Measurements from ENCODE around the gene GPR173. TPM values are rescaled to one million over a fixed set of nuclear protein-coding genes. Genes with fewer than 3 reads are reported as not detected.

The GPR173 gene, protein sequence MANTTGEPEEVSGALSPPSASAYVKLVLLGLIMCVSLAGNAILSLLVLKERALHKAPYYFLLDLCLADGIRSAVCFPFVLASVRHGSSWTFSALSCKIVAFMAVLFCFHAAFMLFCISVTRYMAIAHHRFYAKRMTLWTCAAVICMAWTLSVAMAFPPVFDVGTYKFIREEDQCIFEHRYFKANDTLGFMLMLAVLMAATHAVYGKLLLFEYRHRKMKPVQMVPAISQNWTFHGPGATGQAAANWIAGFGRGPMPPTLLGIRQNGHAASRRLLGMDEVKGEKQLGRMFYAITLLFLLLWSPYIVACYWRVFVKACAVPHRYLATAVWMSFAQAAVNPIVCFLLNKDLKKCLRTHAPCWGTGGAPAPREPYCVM
- total RNA-seq, result 4.8 TPM

DNA sequence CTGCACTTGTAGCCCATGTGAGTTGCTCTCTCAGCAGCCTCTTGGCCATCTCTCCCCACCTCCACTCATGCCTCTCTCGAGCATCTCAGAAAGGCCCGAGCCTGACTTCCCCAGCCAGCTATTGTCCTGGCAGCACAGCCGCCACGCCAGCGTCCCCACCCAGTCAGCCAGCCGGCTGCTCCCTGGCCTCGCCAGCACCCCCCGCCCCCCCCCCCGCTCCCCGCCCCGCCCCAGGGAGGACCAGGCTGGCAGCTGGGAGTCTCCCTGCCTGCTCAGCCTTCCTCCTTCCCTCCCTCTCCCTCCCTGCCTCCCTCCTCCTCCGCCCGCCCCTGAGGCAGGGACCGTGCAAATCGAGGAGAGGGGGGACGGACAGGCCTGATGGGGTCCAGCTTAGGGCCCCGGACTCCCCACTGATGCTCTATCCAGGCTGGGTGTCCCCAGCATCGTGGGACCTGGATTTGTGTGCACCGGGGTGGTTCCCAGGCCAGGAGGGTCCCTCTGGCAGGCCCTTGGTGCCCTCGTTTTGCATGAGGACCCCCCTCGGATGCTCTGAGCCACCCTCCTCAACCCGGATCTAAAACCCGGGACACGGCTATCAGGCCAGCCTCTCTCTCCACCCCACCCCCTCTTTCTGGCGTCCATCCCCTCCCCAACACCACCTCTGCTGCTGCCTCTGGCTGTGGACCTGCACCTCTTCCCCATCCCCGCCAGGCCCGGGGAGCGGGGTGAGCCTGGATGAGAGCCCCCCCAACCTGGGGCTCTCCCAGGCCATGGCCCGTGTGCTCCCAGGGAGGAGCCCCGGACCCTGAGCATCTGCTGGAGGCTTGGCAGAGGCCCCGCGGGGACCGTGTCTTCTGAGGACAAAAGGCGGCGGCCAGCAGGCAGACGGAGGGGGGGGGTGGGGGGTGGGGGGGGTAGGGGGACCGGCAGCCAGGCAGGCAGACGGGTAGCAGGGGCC is at the start of gene GPR173:
Gene GPR173 (plus strand): TSS at position 621 of the 958 bp plus-strand sequence. CDS start 27,833 bp downstream, outside the sequence.
- DNase-seq, result peak; percentile 47

DNA sequence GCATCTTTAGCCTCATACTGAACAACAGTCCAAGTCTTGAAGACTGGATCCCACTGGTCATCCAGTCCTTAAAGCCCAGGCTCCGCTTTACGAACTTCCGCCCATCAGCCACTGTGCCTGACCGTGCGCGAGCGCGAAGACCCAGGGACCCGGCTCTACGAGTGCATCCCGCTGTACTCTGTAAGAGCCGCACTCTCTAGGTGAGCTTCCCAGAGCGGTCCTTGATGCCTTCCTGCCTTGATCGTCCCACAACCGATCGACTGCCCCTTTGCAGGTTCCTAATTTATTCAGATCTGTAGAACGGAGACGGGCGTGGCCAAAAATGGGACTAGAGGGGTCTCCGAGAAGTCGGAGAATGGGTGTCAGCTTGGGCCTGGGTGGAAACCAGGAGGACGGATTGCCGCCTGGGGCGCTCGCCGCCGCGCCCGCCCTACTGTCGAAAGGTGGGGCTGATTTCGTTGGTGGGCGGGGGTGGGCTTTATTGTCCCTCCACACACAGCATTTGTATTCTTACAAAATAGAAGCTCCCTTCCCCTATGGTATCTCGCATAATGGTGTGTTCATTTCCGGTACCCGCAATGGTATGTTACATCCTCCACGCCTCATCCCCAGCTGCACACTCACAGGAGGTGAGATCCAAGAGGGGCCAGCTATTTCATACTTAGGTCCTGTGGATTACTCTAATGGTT is 48.0 kb upstream of the GPR173 start:
- no peak for DNase-seq

DNA sequence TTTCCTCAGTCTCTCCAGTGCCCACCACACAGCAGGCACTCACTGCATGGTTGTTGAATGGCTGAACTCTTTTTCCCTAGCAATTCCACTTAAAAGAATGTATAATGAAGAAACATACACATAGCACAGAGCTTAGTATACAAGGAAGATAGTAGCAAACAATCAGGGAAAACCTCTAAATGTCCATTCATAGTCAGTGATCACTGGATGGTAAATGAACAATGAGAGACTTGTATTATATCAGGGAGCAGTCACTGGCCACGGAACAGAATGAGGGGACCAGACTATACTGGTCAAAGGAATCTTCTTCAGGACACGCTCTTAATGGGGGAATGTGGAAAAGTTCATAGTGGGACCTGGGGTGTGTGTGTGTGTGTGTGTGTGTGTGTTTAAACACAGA is 46.6 kb upstream of the GPR173 start:
- no peak for DNase-seq

DNA sequence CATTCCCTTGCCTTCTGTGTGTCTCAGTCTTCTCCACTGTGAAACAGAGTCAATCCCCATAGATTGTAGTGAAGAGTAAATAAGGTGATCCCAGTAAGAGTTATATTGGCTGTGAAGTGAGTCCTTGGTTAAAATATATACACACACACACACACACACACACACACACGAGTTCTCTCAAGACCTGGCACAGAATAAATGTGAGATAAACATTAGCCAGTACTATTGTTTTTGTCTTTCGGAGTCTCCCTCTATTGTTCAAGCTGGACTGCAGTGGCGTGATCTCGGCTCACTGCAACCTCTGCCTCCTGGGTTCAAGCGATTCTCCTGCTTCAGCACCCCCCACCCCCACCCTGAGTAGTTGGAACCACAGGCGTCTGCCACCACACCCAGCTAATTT is 45.5 kb upstream of the GPR173 start:
- DNase-seq, result no peak

DNA sequence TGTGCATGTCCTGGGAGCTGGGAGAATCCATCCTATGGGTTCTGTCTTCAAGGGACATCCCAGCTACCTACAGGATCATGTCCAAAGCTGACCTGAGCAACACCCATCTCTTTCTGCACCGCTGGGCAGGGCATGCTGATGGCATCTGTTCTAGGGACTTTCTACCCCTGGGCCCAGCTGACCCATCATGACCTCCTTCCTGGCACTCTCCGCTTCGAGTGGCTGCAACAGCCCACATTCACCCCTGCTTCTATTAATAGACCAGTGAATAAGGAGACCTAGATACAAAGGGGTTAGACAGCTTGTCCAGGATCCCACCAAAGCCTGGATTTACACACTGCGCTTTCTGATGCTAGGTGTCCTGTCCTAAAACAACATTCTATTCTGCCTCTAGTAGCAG is 44.6 kb upstream of the GPR173 start:
- DNase-seq, result no peak

DNA sequence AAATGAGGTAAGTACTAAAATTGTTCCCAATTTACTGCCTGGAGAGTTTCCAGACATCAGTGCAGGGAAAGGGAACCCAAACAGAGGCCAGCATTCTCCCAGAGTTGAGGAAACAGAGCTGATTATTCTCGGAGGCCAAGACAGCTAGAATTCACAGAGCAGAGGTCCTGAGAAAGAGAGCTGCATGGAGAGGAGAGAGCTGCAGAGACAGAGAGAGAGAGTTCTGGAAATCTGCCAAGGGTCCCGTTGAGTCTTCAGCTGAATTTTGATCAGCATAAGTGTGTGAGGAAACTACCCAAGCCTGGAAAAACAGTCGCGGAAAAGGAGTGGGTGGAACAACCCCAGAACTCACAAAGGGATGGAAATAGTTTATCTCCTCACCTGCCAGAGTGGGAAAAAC is 43.8 kb upstream of the GPR173 start:
- no peak for DNase-seq

DNA sequence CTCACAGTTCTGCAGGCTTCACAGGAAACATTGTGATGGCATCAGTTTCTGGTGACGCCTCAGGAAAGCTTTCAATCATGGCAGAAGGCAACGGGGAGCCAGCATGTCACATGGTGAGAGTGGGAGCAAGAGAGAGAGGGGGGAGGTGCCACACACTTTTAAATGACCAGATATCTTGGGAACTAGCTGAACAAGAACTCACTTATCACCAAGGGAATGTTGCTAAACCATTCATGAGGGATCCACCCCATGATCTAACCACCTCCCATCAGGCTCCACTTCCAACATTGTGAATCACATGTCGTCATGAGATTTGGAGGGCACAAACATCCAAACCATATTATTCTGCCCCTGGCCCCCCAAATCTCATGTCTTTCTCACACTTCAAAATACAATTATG is 43.3 kb upstream of the GPR173 start:
- DNase-seq, result no peak

DNA sequence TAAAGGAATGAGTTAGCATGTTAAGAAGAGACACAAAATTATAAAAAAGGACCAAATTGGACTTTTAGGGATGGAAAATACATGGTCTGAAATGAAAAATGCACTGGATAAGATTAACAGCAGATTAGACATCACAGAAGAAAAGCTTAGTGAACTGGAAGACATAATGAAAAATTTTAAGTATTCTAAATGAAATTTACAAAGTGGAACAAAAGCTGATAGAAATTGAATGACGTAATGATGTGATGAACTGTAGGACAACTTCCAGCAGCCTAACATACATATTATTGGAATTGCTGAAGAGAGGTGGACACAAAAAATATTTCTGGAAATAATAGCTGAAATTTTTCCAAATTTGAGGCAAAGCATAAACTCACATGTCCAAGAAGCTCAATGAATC is 39.6 kb upstream of the GPR173 start:
- no peak for DNase-seq

DNA sequence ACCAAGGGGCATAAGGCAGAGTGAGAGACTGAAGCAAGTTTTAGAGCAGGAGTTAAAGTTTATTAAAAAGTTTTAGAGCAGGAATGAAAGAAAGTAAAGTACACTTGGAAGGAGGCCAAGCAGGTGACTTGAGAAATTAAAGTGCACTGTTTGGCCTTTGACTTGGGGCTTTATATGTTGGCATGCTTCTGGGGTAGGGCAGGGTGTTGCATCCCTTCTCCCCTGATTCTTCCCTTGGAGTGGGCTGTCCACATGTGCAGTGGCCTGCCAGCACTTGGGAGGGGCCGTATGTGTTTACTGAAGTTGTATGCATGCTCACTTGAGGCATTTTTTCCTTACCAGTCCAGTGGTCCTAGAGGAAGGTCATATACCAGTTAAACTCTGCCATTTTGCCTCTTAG is 35.3 kb upstream of the GPR173 start:
- no peak for DNase-seq

DNA sequence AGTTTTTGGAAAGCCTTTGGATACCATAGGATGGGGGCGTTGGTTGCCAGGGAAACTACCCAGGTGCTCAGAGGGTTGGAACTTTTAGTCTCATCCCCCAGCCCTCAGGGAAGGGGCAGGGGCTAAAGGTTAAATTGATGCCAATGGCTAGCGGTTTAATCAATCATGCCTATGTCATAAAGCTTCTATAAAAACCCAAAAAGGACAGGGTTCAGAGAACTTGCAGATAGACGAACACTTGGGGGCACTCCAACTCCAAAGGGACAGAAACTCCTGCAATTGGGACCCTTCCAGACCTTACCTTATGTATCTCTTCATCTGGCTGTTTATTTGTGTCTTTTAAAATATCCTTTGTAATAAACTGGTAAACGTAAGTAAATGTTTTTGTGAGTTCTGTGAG is 30.0 kb upstream of the GPR173 start:
- DNase-seq, result no peak

DNA sequence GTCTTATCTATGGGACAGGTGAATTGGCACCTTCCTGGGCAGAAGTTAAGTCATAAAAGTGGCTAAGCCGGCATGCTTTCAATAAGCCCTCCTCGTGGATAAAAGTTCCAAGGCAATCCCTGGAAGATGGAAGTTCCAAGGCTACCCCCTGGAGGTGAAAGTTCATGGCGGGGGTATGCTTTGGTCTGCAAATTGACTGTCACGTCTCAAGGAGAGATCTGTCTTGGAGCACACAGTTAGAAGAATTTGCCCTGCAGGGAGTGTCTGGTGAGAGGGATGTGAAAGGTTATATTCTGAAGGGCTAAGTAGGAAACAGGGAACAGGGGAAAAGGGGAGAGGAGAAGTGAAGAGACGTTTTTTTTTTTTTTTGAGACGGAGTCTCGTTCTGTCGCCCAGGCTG is 26.2 kb upstream of the GPR173 start:
- no peak for DNase-seq

DNA sequence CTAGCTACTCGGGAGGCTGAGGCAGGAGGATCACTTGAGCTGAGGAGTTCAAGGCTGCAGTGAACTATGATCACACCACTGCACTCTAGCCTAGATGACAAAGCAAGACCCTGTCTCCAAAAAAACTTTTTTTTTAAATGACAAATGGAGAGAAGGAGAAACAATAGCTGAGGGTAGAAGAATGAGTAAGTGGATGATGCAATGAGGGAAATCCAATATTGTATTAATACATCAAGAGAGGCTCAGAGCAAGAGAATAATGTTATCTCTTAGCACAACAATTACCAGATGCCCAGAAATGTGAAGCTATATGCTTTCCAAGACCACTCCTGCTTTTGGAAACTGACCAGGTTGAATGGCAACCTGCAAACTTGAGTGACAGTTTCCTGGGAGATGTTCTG is 19.9 kb upstream of the GPR173 start:
- no peak for DNase-seq

DNA sequence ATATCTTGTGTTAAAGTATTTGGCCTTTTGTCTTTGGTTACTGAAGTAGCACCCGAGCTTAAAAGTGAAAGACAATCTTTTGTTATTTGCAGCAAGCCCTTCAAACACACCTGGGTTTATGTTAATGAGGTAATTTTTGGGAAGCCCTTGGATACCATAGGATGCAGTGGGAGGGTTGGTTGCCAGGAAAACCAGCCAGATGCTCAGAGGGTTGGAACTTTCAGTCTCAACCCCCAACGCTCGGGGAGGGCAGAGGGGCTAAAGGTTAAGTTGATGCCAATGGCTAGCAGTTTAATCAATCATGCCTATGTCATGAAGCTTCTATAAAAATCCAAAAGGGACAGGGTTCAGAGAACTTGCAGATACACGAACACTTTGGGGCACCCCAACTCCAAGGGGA is 17.2 kb upstream of the GPR173 start:
- no peak for DNase-seq

DNA sequence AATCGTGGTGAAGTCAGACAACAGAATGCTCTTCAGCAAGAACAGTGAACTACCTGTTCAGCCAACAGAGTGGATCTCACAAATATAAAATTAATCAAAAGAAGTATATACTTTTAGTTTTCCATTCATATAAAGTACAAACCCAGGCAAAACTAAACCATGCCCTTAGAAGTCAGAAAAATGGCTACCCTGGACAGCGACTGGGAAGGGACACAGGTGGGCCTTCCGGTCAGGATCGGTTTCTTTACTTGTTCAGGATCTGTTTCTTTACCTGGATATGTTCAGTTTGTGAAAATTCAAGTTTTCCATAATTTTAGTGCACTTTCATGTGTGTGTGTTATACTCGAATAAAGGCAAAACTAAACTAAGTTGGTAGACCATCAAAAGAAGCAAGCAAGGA is 12.4 kb upstream of the GPR173 start:
- DNase-seq, result no peak

DNA sequence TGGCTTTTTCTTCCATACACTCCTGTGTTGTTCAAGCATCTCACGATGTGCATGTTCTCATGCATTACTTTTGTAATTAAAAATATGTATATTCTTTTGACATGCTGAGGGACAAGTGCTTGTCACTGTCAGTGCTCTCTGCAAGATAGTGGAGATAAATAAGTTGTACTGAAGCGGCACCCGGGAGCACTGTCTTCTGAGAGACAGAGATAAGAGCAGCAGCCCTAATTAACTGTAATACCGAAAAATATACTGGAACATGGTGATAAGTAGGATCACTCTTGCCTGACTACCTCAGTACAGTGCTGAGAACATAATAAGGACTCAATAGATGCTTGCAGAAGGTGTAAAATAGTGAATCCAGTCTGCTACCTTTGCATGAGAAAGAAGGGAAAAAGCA is 9.4 kb upstream of the GPR173 start:
- DNase-seq, result no peak

DNA sequence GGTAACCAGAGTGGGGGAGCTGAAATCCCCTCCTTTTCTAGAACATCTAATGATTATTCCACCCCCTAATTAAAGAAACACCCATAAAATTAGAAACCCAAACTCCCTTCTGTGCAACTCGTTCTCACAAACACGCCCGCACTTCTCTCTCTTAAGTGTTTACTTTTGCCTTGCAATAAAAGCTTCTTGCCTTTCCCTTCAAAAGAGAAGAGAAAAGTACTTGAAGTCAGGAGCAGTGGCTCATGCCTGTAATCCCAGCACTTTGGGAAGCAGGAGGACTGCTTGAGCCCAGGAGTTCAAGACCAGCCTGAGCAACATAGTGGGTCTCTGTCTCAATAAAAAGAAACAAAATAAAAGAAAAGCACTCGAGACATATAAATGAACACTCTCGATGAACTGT is 3.6 kb upstream of the GPR173 start:
- DNase-seq, result no peak

DNA sequence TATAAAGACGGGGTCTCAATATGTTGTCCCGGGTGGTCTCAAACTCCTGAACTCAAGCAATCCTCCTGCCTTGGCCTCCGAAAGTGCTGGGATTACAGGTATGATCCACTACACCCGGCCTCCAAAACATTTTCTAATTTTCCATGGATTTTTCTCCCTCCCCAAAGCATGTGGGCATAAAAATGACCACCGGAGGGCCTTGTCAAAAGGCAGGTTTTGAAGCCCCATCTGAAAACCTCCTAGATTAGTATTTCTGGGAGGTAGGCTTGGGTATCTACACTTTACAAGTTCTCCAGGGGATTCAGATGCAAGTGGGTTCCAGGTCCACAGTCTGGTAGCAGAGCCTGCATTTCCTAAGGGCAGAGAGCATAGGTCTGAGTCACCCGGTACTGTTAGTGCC is 1.4 kb upstream of the GPR173 start:
- no peak for DNase-seq

DNA sequence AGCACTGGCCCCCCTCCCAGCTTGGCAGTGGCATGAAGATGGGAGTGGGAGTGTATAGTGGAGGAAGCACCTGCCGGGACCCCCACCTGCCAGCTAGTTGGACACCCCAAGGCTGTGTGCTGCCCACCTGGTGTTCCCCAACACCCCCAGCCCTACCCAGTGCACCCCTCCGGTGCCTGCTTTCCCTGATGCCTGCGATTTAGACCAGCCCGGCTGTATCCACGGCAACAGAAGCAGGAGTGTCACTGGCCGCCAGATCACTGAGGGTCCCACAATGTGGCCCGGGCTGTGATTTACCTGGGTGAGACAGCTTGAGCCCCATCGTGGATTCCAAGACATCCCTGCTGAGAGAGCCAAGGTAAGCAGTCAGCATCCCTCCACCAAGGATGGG is 533 bp downstream of the GPR173 start:
- no peak for DNase-seq

DNA sequence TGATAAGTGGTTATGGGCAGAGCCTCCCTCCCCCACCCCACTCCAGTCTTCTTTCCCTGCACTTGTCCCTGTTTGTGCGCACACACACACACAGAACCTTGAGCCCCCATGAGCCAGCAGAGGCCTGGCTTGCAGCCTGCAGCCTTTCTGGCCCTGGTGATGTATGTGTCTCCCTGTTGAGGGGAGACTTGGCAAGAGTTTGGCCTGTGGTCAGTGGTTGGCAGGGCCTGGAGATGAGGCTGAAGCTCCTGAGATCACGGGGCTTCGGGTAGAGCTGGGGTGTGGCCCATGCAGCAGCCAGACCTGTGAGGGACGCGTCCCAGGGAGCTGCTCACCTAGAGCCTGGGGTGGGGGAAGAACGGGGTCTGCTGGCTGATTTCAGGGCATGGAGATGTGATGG is 2.3 kb downstream of the GPR173 start:
- no peak for DNase-seq

DNA sequence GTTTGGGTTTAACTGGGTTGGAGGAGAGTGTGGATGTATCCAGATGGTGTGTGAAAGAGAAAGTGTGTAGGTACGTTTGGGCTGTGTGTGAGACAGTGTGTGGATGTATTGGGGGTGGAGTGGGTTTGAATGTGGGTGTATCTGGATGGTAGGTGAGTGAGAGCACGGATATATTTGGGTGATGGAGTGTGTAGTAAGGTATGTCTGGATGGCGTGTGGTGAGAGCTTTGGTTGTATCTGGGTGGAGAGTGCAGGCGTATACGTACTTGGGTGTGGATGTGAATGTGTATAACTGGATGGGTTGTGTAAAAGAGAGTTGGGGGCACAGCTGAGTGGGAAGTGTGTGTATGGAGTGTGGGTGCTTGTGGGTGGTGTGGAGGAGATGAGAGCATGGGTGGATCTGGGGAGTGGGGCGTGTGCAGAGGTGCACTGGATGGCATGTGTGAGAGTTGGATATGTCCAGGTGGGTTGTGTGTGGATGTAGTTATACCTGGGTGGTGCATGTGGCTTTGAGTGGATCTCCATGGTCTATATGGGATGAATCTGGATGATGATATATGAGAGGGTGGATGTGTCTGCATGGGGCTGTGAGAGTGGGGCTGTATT is 6.8 kb downstream of the GPR173 start:
- DNase-seq, result no peak

DNA sequence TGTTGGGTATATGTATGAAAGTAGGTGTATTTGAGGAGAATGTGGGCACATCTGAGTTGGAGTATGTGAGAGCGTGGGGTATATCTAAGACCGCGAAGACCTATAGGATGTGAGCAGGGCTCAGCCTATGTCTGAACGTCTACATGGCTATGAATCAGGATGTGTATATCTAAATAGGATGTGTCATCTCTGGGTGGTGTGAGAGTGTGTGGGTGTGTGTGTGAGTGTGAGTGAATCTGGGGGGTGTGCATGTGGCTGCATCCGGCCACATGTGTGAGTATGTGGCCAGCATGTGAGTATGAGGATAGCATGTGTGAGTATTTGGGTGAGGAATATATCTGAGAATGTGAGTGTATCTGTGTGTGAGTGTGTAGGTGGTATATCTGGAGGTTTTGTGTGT is 7.7 kb downstream of the GPR173 start:
- DNase-seq, result no peak

DNA sequence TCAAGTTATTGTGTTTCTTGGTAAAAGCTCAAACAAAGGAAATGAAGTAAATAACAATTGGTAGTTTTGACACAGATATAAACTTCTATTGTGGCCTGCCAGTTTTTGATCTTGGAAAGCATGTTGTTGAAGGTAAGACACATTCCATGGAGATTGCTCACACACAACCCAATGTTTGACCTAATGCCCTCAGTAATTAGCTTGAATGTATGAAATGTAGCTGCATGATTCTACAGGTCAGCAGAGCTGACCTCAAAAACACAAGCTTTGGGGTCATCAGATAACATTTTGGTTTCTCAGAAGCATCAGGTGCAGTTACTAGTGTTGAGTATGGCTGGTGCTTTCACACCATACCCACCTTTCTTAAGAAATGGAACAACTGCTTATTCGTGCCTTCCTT is 16.5 kb downstream of the GPR173 start:
- DNase-seq, result no peak

DNA sequence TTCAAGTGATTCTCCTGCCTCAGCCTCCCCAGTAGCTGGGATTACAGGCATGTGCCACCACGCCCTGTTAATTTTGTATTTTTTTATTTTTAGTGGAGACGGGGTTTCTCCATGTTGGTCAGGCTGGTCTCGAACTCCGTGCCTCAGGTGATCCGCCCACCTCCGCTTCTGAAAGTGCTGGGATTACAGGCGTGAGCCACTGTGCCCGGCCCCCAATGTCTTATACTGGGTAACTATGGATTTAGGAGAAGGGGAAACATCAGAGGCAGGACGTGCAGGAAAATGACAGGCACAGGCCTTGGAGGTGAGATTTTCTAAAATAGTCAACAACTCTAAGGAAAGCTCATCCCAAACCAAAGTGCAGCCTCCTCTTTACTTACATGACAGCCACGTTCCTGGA is 22.5 kb downstream of the GPR173 start:
- DNase-seq, result no peak
